CD4-positive, alpha-beta T cell treated with Interleukin-2 at 100 ng/mL for 4 hours (primary cell): ENCODE data around the gene SMG7.

Experiments used
- DNase-seq: peaks from one replicate; pipeline ENCODE4 v3.0.0-alpha.2; 2020; ENCODE audit warnings: low spot score

Gene SMG7

DNA sequence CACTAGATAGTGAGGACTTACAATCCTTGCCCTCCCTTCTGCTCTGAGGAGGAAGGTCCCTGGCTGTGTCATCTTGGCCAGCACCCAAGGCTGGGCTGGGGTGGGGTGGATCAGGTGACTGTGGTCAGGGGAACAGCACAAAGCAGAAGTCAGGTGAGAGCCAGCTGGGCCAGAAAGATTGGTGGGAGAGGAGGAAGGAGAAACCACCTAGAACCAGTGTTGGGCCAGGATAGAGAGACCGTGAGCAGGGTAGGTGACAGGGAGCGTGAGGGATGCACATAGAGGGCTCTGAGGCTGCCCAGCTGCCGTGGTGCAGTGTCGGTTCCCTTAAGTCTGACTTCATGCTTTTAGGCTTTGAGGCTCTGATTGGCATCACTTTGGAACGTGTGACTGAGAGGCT lies 95.3 kb downstream of the SMG7 start:
- no peak for DNase-seq

- no peak for DNase-seq
These were observed 96.1 kb downstream of the SMG7 start for GRCh38 chr1:183568176-183569021.

DNA sequence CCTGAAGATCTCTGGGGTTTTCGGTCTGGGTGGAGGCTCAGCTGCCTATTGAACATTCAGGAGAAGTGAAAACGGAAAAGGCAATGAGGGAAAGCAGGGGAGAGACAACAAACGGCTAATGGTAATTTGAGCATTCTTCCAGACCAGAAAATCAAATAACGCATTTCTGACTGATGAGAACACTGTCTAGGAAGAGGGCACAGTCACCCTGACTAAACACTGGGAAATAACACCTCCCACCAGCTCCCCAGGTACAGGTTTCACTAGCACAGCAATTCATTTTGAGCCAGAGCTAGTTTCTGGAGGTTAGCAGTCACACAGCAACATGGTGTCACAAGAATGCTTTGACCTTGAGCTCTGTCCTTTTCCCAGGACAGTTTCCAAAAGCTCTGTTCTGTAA lies 96.8 kb downstream of the SMG7 start:
- no peak for DNase-seq

- no peak for DNase-seq
These were observed 97.5 kb downstream of the SMG7 start for GRCh38 chr1:183569801-183570200.

DNA sequence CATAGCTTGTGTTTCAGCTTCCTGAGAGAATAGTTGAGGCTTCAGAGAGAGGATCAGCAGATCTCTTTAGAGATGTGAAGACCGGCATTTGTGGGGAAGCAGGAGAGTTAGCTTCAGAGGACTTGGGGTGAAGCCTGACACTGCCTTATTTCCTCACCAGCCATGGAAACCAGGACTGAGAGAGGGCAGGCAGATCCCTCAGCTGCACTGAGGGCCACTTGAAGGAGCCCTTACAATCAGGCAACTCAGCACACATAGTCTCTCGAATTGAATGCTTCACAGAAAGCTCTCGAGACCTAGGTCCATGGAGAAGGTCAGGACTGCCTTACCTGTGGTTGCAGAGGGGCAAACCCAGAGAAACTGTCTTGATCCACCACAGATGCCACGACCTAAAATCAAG lies 98.2 kb downstream of the SMG7 start:
- no peak for DNase-seq

DNA sequence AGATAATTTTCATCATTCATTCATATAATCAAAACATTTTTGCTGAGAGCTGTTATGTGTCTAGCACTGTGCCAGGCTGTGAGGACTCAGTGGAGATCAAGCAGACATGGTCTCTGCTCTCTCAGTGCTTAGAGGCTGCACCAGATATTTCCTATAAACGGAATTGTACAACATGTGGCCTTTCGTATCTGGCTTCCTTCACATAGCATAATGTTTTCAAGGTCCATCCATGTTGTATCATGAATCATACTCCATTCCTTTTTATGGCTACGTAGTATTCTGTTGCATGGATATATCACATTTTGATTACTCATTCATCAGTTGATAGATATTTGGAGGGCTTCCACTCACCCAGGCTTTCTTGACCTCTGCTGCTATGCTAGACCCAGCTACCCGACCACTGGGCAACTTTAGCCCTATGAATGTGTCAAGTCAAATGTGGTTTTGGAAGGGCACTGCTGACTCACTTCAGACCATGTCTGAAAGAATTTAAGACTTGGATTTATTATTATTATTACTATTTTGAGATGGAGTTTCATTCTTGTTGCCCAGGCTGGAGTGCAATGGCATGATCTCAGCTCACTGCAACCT lies 99.5 kb downstream of the SMG7 start:
- no peak for DNase-seq

- no peak for DNase-seq
These were observed 100.4 kb downstream of the SMG7 start for GRCh38 chr1:183572721-183573120.

GRCh38 chr1:183575606-183576005 lies 103.3 kb downstream of the SMG7 start:
- no peak for DNase-seq

GRCh38 chr1:183576537-183576936 lies 104.2 kb downstream of the SMG7 start:
- no peak for DNase-seq

DNA sequence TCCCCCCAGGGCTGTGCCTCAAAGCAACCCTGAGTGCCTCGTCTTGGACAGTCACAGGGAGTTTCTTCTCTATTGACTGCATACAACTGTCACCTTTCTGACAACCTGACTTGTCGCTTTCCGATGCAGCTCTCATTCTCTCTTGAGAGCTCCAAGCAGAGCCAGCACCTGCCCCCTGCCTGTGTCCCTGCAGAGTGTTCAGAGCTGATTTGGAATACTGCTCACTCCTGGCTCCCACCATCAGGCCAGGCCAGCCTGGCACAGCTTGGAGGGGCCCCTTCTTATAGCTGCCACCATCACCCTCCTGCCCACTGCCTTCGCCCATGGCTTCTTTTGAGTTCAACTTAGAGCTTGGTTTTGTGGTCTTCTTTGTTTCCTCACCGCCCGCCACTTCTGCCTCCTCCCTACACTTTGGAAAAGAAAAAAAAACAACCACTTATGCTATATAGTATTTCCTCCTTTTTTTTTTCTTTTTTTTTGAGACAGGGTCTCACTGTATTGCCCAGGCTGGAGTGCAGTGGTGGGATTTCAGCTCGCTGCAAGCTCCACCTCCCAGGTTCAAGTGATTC lies 105.7 kb downstream of the SMG7 start:
- DNase-seq = no peak

DNA sequence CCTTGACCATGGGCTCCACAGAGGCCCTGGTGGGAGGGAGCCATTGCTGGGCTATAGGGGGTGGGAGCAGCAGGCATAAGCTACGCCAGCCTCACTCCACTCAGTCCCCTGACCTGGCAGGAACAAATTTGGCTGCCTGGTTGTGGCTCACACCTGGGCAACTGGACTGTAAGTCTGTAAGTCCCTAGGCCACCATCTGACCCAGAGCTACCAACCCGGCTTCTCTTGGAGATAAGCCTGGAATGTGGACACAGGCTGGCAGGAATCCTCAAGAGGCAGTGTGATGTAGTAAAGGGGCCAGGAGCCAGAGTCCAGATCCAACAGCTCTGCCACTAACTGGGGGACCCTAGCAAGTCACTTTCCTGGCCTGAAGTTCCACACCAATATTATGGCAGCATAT lies 106.6 kb downstream of the SMG7 start:
- DNase-seq = no peak

- DNase-seq = peak; percentile 21
These were observed 108.0 kb downstream of the SMG7 start for GRCh38 chr1:183580281-183580682.

- DNase-seq = no peak
These were observed 109.9 kb downstream of the SMG7 start for GRCh38 chr1:183582021-183582713.

DNA sequence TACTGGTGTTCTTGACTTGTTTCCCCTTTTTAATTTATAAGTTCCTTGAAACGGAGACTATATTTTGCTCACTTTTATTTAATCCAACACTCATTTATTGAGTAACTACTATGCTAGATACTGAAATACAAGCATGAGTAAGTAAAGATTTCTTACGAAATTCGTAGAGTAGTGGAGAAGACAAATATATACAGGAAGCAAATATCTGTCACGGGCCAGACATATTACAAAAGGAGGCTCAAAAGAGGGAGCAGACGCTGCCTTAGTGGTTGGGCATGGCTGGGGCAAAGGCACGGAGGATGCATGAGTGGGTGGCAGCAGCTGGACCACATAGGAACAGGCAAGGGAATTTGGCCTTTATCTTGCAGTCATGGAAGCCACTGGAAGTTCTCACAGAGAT lies 111.2 kb downstream of the SMG7 start:
- no peak for DNase-seq

DNA sequence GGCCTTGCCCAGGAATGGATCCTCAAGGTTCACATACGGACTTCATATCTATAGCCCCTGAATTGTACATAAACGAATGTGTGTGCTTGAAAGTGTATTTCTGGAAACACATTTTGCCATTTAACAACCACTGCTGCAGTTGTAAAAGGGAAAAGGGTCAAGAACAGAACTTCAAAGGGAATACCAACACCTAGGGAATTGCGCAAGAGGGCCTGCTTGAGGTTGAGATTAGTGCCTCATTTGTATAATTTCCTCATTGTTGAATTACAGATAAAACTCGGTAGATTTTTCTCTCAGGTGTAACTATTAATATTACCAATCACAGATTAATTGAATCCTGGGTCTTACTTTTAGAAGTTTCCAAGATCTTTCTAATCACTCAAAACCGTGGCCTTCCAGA lies 111.8 kb downstream of the SMG7 start:
- DNase-seq = no peak

DNA sequence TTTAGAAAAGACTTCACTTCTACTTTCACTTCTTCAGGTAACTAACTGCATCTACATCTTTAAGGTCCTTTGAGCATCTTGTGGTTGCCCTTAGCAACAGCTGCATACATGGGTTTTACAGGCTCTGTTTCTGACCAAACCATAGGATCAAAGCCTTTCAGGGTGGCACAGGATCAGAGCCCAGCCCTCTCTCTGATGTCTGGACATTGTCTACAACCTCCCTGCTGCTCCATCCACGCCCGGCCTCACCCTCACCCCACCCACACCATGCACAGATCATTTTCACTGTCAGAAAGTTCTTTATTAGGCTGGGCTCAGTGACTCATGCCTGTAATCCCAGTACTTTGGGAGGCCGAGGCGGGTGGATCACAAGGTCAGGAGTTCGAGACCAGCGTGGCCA lies 112.7 kb downstream of the SMG7 start:
- DNase-seq = no peak

- DNase-seq = no peak
These were observed 114.2 kb downstream of the SMG7 start for GRCh38 chr1:183586455-183586854.

DNA sequence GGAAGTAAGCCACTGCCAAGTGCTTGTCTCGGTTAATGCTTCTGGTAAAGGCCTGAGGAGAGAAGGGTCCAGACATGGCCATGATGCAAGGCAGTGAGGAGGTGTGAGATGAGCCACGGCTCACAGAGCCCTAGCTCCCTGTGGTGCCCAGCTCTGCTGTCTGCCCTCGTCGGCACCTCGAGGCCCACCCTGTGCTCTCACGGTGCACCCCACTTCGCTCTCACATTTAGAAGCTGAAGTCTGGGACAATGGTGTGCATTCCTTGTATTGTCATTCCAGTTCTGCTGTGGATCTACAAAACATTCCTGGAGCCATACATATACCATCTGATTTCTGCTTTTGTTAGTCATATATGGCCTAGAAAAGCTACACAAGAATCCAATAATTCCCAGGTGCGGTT lies 114.6 kb downstream of the SMG7 start:
- no peak for DNase-seq

GRCh38 chr1:183588827-183589226 lies 116.5 kb downstream of the SMG7 start:
- peak; percentile 28 for DNase-seq

DNA sequence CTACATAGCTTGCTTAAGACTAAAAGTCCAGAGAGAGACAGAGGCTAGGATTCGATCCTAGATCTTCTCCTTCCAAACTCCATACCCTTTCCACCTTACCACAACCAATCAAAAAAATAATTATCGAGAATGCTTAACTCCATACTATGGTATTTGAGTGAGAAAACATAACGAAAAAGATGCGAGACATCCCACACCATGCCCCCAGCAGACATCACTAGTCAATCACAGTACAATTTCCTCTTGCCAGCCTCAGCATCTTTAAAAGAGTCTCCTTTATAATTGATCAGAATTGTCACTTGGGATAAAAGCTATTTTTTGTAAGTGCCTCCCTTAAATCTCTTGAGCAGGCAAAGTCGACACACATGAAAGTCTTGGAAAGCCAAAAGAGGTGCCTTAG lies 117.1 kb downstream of the SMG7 start:
- DNase-seq = no peak

DNA sequence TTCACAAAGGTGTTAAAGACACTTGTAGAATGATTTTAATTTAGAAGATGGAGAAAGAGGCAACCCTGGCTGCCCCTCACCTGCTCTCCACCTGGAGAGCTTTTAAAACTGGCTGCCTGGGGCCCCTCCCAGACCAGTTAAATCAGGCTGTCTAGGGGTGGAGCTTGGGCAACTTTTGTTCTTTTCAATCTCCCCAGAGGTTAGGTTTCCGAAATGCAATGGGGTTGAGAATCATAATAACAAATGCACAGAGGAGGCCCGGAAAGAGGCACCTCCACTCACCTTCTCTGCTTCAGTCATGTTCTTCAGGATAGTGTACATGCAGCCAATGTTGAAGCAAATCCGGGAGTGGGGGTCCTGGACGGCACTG lies 117.6 kb downstream of the SMG7 start:
- no peak for DNase-seq

DNA sequence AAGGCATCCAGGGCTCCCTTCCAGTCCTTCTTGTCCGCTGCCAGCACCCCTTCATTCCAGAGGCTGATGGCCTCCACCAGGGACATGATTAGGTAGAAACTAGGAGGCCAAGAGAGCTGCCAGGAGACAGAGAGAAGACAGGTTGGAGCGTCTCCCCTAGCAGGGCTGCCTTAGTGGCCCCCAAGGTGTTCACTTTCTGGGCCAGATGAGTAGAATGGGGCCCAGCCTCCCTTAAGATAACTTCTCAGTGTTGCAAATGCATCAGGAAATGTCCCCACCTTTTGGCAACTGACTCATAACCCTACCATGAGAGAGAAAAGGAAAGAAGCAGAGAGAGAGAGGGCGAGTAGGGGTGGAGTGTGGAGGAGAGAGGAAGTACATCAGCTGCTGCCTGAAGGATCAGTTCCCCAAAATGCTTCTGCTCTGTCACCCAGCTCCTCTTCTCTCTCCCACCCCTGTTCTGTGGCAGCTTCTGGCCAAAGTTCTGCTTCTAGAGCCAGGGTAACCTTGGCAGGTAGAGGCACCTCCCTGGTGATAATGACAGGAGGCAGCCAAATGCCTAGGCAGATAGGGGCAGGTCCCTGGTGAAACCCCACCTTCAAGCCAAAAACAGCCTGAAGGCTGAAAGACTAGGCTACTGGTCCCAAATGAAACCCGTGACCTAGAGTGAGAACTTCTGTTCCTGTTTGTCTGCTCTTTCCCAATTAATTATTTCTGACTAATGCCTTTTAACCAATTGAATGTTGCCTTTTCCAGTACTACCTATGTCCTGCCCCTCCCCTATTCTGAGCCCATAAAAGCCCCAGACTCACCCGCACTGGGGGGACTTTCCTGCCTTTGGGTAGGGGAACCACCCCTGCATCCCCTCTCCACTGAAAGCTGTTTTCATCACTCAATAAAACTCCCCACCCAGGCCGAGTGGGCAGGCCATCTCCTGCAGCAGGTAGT lies 118.2 kb downstream of the SMG7 start, which contains the start of gene NCF2:
Gene NCF2, minus strand, starts transcription at position 216 of the 948 bp plus-strand sequence. Its CDS starts 130 bp downstream, at position 86.
- DNase-seq = peak; percentile 56
